ENCODE results near the gene MIA2. TPM values are rescaled to one million over a fixed set of nuclear protein-coding genes. Genes with fewer than 3 reads are reported as not detected.
"Not testable (repeated sequence)": the region's sequence is repeated elsewhere in the genome, so short reads cannot be mapped to it uniquely, and the experiment has no call there.

MIA2 gene
- total RNA-seq, 1 donor: 21.6 TPM

GRCh38 chr14:39316830-39317553 is 83.3 kb downstream of the MIA2 start:
- no peak overlapping the region for H3K4me3 ChIP-seq (ENCODE audit: low read depth, low read length)
- no peak for TF ChIP-seq CTCF (IDR thresholded peaks at IDR 0.05; ENCODE audit: insufficient read depth, low read depth, low read length)
- DNase-seq (ENCODE audit: low read depth): no peak

GRCh38 chr14:39318574-39318973 is 84.9 kb downstream of the MIA2 start:
- DNase-seq (ENCODE audit: low read depth): peak; percentile 24
- H3K4me3 ChIP-seq (ENCODE audit: low read depth, low read length): no peak overlapping the region
- TF ChIP-seq CTCF (IDR thresholded peaks at IDR 0.05; ENCODE audit: insufficient read depth, low read depth, low read length): no peak

- no peak for DNase-seq (ENCODE audit: low read depth)
- TF ChIP-seq CTCF (IDR thresholded peaks at IDR 0.05; ENCODE audit: insufficient read depth, low read depth, low read length): no peak
These were observed 85.7 kb downstream of the MIA2 start for GRCh38 chr14:39319381-39319780.

GRCh38 chr14:39320318-39320717 is 86.6 kb downstream of the MIA2 start:
- TF ChIP-seq CTCF (IDR thresholded peaks at IDR 0.05; ENCODE audit: insufficient read depth, low read depth, low read length): no peak
- no peak for DNase-seq (ENCODE audit: low read depth)
- H3K4me3 ChIP-seq (ENCODE audit: low read depth, low read length): no peak overlapping the region

More at GRCh38 chr14:39319381-39319780, 85.7 kb downstream of the MIA2 start:
- H3K4me3 ChIP-seq (ENCODE audit: low read depth, low read length): no peak overlapping the region

GRCh38 chr14:39322807-39323206 is 89.1 kb downstream of the MIA2 start:
- no peak overlapping the region for H3K4me3 ChIP-seq (ENCODE audit: low read depth, low read length)
- DNase-seq (ENCODE audit: low read depth): peak; percentile 17
- no peak for TF ChIP-seq CTCF (IDR thresholded peaks at IDR 0.05; ENCODE audit: insufficient read depth, low read depth, low read length)

GRCh38 chr14:39324097-39324496 is 90.4 kb downstream of the MIA2 start:
- DNase-seq (ENCODE audit: low read depth): no peak
- no peak overlapping the region for H3K4me3 ChIP-seq (ENCODE audit: low read depth, low read length)
- no peak for TF ChIP-seq CTCF (IDR thresholded peaks at IDR 0.05; ENCODE audit: insufficient read depth, low read depth, low read length)

- no peak for TF ChIP-seq CTCF (IDR thresholded peaks at IDR 0.05; ENCODE audit: insufficient read depth, low read depth, low read length)
- H3K4me3 ChIP-seq (ENCODE audit: low read depth, low read length): no peak overlapping the region
- no peak for DNase-seq (ENCODE audit: low read depth)
These were observed 105.3 kb downstream of the MIA2 start for GRCh38 chr14:39339003-39339402.

- DNase-seq (ENCODE audit: low read depth); H3K4me3 ChIP-seq (ENCODE audit: low read depth, low read length): not testable (repeated sequence)
These were observed 107.4 kb downstream of the MIA2 start for GRCh38 chr14:39341126-39341525.

Measured in fibroblast of villous mesenchyme (primary cell).